Measurements from ENCODE around the gene FMN2.
"Not testable (repeated sequence)": the region's sequence is repeated elsewhere in the genome, so short reads cannot be mapped to it uniquely, and the experiment has no call there.

Gene FMN2

DNA sequence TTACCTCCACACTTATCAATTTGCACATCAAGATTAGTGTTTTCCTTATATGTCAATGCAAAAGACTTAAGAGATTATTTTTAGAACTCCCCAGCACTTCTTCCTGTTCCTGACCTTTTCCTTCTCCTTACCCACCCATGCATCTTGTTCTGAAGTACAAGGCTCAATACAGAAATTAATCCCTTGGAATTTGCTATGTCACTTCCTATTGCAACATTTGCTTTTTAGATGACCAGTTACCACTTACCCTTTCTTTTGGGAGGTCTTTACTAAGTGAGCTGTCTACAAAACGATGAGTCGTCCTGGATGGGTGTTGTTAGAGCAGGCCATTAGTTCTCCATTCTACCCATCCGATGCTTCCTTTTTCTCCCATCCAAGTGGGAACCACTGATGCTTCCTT lies 221.2 kb downstream of the FMN2 start:
- H3K27ac ChIP-seq, result no peak overlapping the region
- H3K4me1 ChIP-seq, result no peaks in the 10 kb centered on the region
- H3K4me3 ChIP-seq, result no peak overlapping the region
- TF ChIP-seq, protein P1, sequence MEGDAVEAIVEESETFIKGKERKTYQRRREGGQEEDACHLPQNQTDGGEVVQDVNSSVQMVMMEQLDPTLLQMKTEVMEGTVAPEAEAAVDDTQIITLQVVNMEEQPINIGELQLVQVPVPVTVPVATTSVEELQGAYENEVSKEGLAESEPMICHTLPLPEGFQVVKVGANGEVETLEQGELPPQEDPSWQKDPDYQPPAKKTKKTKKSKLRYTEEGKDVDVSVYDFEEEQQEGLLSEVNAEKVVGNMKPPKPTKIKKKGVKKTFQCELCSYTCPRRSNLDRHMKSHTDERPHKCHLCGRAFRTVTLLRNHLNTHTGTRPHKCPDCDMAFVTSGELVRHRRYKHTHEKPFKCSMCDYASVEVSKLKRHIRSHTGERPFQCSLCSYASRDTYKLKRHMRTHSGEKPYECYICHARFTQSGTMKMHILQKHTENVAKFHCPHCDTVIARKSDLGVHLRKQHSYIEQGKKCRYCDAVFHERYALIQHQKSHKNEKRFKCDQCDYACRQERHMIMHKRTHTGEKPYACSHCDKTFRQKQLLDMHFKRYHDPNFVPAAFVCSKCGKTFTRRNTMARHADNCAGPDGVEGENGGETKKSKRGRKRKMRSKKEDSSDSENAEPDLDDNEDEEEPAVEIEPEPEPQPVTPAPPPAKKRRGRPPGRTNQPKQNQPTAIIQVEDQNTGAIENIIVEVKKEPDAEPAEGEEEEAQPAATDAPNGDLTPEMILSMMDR (IDR thresholded peaks at IDR 0.05), result no peak
- no peaks in the 10 kb centered on the region for H3K9me3 ChIP-seq
- intact Hi-C loops (cut with DNase I; ENCODE audit: low total_unique reads), result no loop called here
- no peaks in the 10 kb centered on the region for H3K27me3 ChIP-seq
- no peaks in the 10 kb centered on the region for H3K36me3 ChIP-seq
- DNase-seq, result no peak

DNA sequence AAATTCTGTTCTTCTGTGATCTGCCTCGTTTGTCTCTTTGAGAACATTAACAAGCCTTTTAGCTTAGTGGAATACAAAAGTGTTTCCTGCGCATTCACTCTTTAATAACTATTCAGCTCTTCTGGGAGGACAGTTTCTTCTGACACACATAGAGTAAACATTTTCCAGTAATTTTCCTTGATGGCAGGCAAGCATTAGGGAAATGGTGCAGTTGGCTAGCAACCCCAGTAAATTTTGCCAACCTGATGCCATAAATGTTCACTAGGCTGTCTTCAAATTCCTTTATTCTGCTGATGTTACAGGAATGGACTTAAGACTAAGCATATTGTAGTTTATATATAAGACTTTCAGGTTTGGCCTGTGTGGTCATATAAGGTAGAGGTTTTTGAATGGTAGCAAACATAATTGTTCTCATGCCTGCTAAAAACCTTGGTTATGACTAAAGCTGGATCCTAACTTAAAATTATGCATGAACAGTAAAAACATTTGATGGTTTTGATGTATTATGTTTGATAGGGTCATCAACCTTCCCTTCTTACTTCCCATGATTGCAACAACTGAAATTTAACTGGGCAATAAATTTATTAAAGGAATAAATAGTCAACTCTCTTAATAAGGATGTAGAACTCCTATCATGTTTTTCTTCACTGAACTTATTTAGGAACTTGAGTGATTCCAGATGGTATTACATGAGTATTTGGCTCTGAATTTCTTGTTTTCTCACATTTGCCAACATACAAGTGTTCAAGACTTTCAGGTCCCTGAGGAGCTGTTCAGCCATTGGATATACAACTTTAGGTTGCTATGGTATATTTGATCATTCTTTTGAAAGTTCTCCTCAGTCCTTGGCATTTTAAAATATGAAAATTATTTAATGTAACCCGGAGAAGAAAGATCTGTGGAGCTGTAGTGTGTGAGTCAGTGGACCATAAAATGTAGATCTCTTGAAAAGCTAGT lies 223.4 kb downstream of the FMN2 start:
- intact Hi-C loops (cut with DNase I; ENCODE audit: low total_unique reads), result no loop called here
- Histone ChIP-seq H3K4me1 (no peaks in the 10 kb centered on the region), H3K9me3 (no peaks in the 10 kb centered on the region), H3K36me3 (no peaks in the 10 kb centered on the region), H3K27me3 (no peaks in the 10 kb centered on the region), H3K4me3 (no peak overlapping the region), H3K27ac (no peak overlapping the region)
- no peak for DNase-seq
- TF ChIP-seq, protein P1 (IDR thresholded peaks at IDR 0.05), result no peak

DNA sequence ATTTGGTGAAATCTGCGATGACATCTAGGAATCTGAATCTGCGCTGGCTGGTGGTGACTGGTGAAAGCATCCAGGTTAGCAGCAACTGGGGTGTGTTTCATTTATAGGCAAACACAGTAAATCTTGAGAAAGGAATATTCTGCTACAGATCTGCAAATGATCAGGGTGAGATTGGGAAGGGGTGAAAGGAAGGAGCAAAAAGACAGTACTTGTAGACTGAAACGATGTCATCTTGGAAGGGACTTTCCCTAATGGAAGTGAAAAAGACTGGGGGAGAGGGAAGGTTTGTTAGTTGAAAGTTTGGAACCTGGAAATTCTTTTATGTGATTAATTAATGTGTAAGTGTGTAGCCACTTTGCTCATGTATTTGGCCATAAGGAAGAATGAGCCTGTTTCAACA lies 228.3 kb downstream of the FMN2 start:
- TF ChIP-seq, protein P1 (IDR thresholded peaks at IDR 0.05), result no peak
- no peaks in the 10 kb centered on the region for H3K27me3 ChIP-seq
- H3K4me3 ChIP-seq, result no peak overlapping the region
- no peaks in the 10 kb centered on the region for H3K36me3 ChIP-seq
- DNase-seq, result no peak
- H3K27ac ChIP-seq, result no peak overlapping the region
- intact Hi-C loops (cut with DNase I; ENCODE audit: low total_unique reads), result no loop called here
- no peaks in the 10 kb centered on the region for H3K4me1 ChIP-seq
- H3K9me3 ChIP-seq, result no peaks in the 10 kb centered on the region

DNA sequence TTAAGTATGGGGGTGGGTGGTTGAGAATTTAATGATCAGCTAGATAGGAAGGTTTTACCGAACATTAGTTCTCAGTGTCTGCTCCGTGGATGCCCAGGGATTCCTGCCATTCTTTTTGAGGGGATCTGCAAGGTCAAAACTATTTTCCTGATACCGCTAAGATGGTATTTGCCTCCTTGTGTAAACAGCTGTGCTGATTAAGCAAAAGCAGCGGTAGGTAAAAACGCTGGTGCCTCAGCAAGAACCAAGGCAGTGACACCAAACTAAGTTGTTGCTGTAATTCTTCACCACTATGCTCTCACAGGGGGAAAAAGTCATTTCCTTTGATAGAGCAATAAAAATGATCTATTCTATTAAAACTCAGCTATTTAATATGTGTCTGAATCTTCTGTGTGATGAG lies 229.0 kb downstream of the FMN2 start:
- TF ChIP-seq, protein P1 (IDR thresholded peaks at IDR 0.05), result no peak
- Histone ChIP-seq H3K36me3 (no peaks in the 10 kb centered on the region), H3K27ac (no peak overlapping the region), H3K4me1 (no peaks in the 10 kb centered on the region), H3K27me3 (no peaks in the 10 kb centered on the region), H3K4me3 (no peak overlapping the region), H3K9me3 (no peaks in the 10 kb centered on the region)
- DNase-seq, result no peak
- intact Hi-C loops (cut with DNase I; ENCODE audit: low total_unique reads), result no loop called here

DNA sequence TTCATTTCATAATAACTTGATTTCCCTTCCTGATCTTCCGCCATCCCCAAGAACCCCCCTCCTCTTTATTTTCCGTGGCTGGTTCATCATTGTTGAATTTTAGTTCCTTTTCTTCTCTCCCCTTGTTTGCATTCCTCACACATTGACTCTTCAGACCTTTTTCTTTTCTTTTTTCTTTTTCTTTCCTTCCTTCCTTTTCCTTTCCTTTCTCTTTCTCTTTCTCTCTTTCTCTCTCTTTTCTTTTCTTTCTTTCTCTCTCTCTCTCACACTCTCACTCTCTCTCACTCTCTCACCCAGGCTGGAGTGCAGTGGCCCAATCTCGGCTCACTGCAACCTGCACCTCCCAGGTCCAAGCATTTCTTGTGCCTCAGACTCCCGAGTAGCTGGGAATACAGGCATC lies 231.3 kb downstream of the FMN2 start:
- Histone ChIP-seq H3K4me3 (no peak overlapping the region), H3K36me3 (no peaks in the 10 kb centered on the region), H3K9me3 (no peaks in the 10 kb centered on the region), H3K4me1 (no peaks in the 10 kb centered on the region), H3K27me3 (no peaks in the 10 kb centered on the region), H3K27ac (no peak overlapping the region)
- DNase-seq, result no peak
- intact Hi-C loops (cut with DNase I; ENCODE audit: low total_unique reads), result no loop called here
- TF ChIP-seq, protein P1 (IDR thresholded peaks at IDR 0.05), result no peak

DNA sequence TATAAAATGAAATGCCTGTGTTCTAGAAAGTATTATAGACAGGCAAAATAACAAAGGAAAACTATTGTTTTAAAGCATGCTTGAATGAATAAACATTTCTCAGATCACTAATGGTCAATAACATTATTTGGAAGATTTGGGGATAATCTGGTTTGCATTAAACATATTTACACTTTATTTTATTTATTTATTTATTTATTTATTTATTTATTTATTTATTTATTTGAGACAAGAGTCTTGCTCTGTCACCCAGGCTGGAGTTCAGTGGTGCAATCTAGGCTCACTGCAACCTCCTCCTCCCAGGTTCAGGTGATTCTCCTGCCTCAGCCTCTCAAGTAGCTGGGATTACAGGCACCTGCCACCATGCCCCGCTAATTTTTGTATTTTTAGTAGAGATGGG lies 236.7 kb downstream of the FMN2 start:
- H3K4me3 ChIP-seq; DNase-seq; H3K27me3 ChIP-seq; H3K9me3 ChIP-seq; H3K4me1 ChIP-seq; intact Hi-C loops (cut with DNase I; ENCODE audit: low total_unique reads); H3K36me3 ChIP-seq; H3K27ac ChIP-seq: not testable (repeated sequence)

Measured in tibial artery (tissue), 4 donors.